Measurements from ENCODE around the gene BIN1.
"Not testable (repeated sequence)": the region's sequence is repeated elsewhere in the genome, so short reads cannot be mapped to it uniquely, and the experiment has no call there.

The BIN1 gene

GRCh38 chr2:127134235-127134634 is 27.3 kb upstream of the BIN1 start:
- no peak for DNase-seq (ENCODE audit: low spot score)

- DNase-seq (ENCODE audit: low spot score), result no peak
Measured at GRCh38 chr2:127133793-127134192, 26.8 kb upstream of the BIN1 start.

- no peak for DNase-seq (ENCODE audit: low spot score)
Measured at GRCh38 chr2:127130421-127130820, 23.5 kb upstream of the BIN1 start.

DNA sequence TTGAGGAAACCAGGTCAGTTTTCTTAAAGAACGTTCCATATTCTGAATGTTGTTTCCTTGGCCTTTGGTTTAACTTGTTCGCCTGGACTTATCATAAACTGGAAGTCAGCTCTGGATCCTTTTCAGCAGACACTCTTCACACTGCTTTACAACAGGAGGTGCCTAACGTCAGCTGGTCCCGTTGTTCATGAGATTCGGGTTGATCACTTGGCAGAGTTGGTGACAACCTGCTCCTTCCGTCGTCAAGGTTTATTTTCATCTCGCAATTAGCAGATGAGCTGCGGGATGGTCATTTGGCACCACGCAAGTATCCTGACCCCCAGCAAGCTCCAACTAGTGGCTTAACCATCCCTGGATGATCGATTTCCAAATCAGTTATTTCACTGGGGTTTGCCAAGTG is 23.0 kb upstream of the BIN1 start:
- no peak for DNase-seq (ENCODE audit: low spot score)

DNA sequence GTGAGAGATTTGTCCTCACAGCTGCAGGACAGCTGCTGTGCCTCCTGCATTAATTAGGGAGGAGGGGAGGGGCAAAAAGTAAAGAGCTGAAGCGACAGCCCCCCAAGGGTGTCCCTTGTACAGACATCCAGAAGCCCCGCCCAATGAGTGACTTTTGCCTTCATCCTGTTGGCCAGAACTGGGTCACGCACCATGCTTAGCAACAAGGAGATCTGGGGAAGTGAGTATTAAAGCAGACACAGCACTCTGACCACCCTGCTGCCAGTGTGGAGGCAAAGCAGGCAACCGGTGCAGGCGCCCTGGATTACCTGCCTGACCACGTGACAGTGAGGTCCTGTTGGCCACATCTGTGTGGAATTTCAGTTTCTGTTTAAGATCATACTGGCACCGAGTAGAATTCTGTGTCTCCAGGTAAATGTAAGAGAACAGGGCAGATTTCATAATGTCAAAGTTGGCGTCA is 21.5 kb upstream of the BIN1 start:
- peak; percentile 76 for DNase-seq (ENCODE audit: low spot score)

- DNase-seq (ENCODE audit: low spot score), result no peak
Measured at GRCh38 chr2:127125821-127126220, 18.9 kb upstream of the BIN1 start.

DNA sequence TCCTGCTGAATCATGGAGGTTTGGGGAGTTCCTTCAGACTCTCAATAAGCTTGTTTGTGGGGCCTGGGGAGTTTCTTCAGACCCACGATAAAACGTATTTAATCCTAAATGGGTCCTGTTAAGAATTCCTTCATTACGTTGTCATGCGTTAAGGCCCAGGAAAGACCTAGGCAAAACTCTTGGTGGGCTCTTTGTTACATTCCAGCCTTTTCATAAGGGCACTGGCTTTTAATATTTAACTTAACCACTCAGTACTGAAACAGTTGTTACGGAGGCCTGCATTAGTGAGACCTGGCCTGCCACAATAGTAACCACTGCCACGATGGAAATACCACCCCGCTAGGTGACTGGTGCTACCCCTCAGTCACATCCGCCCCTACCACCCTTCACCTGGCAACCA is 17.5 kb upstream of the BIN1 start:
- no peak for DNase-seq (ENCODE audit: low spot score)

DNA sequence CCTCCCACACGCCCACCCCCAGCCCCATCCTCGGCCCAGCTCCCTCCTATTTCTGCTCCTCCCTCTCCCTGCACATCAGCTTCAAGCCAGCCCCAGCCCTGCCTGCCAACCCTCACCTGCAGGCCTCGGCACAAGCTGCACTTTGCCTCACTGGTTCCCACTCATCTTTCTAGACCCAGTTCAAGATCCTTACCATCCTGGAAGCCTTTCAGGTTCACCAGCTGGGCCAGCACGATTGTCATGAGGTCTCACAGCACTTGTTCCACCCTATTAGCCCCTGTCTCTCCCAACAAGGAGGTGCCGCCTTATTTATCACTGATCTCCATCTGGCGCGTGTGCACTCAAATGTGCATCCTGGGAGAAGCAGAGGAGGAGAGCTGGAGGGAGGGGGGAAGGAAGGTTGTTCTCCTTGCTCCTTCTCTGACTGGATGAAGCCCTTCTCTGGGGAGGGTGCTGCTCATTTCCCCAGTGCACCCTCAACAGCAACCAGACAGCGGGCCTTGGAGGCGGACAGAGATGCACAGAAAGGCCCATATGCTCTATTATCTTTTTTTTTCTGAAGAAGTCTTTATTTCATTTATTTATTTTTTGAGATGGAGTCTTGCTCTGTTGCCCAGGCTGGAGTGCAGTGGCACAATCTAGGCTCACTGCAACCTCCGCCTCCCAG is 15.5 kb upstream of the BIN1 start:
- no peak for DNase-seq (ENCODE audit: low spot score)

DNA sequence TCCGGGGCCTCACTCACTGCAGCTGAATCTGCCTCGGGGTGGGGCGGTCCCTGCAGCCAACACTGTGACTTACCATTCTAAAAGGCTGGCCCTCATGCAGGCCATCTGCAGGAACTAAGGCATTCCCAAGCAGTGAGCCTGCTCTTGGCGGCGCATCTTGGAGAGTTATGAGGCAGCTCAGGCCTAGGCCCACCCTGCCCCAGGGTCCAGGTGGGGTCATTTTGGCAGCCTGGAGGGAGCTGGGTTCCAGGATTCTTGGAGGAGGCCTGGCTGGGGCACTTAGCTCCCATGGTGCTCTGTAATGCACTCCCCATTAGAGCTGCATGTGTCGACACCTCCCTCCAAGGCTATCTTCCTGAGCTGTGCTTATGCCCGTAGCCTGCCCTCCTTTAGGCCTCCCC is 14.8 kb upstream of the BIN1 start:
- DNase-seq (ENCODE audit: low spot score), result no peak

DNA sequence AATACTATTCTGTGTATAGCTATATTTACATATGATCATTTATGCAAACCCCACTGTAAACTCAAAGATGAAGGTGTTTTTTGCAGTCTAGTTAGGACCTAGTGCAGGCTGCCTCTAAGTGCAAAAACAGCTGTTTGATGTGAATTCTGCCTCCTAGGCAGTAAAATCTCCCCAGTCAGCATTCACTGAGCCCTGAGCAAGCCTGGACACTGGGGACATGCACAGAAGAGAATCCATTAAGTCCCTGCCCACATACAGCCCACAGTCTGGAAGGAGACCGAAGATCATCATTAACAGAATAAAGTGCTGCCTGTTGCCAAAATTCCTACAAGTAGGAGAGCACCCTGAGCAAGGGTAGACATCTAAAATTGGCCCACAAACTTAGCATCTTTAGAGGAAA is 14.4 kb upstream of the BIN1 start:
- DNase-seq (ENCODE audit: low spot score), result no peak

GRCh38 chr2:127120408-127120807 is 13.5 kb upstream of the BIN1 start:
- not testable (repeated sequence) for DNase-seq (ENCODE audit: low spot score)

DNA sequence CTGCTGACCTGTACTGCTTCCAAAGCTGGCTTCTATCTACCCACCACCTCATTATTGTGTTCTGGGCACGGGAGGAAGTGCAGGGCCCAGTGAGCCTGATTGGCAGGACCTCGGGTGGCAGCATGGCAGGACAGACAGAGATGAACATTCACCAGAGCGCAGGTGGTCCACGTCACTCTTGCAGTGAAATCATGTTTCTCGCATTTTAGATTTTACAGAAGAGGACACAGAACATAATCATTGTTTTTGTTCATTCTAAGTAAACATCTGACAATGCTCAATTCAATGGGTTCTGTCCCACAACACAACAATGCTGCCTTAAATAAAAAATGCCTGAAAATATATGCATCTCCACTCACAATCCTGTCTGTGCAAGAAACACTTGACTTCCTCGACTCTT is 11.5 kb upstream of the BIN1 start:
- DNase-seq (ENCODE audit: low spot score), result no peak

DNA sequence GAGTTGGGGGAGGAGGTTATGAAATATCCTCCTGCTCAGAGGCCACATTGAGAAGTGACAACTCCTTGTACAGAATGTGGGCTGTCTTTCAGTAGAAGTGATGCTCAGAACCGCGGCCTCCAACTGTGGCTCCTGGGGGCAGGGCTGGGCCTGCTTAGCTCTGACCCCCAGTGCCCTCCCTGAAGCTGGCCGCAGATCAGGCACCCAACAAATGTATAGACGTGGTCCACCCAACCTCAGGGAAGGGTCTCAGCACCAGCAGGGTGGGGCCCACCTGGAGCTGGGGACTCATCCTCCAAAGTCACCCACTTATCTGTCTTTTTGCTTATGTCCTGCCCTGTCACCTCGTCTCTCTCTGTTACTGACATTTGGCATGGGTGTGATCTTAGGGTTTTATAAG is 11.1 kb upstream of the BIN1 start:
- DNase-seq (ENCODE audit: low spot score), result no peak

- no peak for DNase-seq (ENCODE audit: low spot score)
Measured at GRCh38 chr2:127117603-127118002, 10.6 kb upstream of the BIN1 start.

GRCh38 chr2:127115471-127116199 is 8.7 kb upstream of the BIN1 start:
- DNase-seq (ENCODE audit: low spot score), result no peak

DNA sequence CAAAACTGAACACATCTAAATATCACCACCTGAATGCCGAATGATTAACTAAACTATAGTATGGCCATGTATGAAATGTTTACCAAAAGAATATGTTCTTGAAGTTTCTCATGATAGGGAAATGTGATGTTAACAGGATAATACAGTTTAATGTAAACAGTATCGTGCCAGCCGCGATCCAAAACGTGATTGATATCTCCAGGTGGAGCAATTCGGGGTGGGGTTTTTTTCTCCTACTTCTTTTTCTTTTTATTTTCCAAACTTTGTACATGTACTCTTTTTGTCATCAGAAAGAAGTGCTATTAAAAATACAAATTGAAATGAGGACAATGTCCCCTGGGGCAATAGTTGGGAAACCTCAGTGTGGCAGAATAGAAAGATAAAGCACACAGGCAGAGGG is 4.0 kb upstream of the BIN1 start:
- DNase-seq (ENCODE audit: low spot score), result no peak

DNA sequence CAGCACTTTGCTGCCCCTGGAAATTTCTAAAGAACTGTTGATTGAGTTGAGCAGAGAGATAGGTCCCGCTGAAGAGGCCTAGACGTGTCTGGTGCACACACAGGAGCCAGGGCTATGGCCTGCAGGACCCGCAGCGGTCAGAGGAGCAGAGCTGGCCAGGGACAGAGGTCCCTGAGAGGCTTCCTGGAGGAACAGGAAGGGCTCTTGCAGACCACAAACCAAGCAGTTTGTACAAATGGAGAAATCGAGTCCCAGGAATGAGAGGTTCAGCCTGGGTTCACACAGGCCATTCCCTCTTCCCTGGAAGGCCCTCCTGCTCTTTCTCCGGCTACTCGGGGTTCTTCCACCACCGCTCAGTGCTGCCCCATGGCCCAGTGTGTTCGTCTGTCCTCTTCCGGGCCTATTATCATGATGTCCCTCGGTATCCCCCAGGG is 1.2 kb upstream of the BIN1 start:
- no peak for DNase-seq (ENCODE audit: low spot score)

DNA sequence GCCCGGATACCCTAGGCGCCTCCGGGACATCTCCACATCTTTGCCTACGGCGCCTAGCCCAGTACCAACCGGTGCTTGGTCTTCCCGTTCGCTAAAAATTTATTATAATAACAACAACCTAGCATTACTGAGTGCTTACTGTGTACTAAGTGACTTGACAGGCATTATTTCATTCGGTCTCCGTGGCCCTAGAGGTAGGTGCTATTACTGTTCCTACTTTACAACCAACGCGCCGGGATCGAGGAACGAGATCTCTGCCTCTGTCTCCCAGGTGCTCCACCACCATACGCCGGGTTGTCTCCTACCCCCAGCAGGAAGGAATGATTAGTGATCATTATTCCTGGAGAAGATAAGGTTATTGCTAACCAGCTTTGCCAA is 657 bp upstream of the BIN1 start:
- peak; percentile 62 for DNase-seq (ENCODE audit: low spot score)

DNA sequence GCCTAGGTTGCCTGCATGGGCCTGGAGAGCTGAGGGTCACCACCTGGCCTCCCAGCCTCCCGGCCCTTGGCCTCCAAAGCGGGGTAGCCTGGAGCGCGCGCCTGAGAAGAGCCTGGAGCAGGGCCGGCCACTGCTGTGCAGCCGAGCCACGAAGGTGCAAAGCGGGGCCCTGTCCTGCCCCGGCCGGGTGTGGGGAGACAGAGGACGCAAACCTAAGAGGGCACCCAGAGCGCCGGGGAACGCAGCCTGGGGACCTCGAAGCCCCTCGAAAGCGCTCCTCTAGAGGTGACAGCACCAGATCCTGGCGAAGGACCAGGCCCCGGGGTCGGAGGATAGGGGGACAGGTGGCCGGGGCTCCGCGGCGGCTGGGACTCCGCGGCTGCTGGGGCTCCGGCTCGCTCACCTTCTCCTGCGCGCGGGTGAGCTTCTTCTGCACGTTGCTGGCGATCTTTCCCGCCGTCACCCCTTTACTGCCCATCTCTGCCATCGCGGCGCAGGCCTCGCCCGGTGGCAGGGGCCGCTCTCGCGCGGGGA is 430 bp downstream of the BIN1 start:
- DNase-seq (ENCODE audit: low spot score), result peak; percentile 66

GRCh38 chr2:127105656-127106456 is 1.1 kb downstream of the BIN1 start:
- DNase-seq (ENCODE audit: low spot score), result peak; percentile 70

DNA sequence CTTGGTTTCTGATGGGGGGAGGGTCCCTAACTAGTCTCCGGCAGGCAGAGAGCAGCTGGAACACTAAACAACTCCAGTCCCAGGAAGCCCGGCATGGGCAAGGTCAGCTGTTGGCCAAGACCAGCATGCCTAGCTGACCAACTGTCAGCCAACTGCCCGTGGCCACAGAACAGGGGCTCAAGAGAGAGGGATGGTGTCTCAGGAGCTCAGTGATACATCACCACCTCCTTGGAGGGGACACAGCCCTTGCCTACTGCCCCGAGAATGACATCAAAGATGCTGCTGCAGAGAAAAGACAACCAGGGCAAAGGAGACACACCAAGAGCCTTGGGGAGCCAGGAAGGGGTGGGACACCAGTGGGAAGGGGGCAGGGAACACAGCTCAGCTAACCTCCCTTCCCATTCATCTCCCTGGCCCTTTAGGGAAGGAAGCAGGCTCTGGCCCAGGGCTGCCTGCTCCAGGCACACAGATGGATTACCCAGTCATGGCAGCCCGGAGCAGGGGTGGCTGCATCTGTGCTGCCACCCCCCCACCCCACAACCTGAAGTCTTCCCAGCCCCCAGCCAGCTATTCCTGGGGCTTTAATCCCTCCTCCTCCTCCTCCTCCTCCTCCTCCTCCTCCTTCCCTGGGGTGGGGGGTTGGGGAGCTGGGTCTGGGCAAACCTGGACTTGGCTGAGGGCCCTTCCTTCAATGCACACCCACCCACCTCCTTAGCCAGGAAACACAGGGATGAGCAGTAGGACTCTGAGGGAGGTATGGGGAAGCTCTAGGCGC is 1.9 kb downstream of the BIN1 start:
- no peak for DNase-seq (ENCODE audit: low spot score)

GRCh38 chr2:127104166-127104660 is 2.7 kb downstream of the BIN1 start:
- DNase-seq (ENCODE audit: low spot score), result no peak

Data from iPS-NIHi11 (cell line).